Lung (tissue), 12 donors: ENCODE measurements around the gene LIFR. TPM values are rescaled to one million over a fixed set of nuclear protein-coding genes. Genes with fewer than 3 reads are reported as not detected.

Experiments used
- ATAC-seq: fragments of 200-7000 bp; cut with Tn5 transposase; one replicate; pipeline ENCODE4 v1.9.1; 2020; ENCODE audit warnings: moderate number of reproducible peaks; ENCODE audit not compliant: insufficient read depth, low FRiP score
- DNase-seq, 3 donors: peaks; one replicate each; pipeline ENCODE4 v3.0.0-alpha.2; 2013 to 2017
- H3K27ac ChIP-seq, 2 donors: one replicate each; pipeline ENCODE4 v1.5.1; 2013; ENCODE audit warnings: mild to moderate bottlenecking in 2 of 2, moderate library complexity in 2 of 2, control low read depth in 1 of 2, inconsistent platforms in 1 of 2, low read depth in 1 of 2, low read length in 1 of 2
- H3K27me3 ChIP-seq, 3 donors: one replicate each; pipeline ENCODE4 v1.5.1; 2013; ENCODE audit warnings: low read length in 2 of 3; ENCODE audit not compliant: control insufficient read depth in 3 of 3, insufficient read depth in 3 of 3
- H3K36me3 ChIP-seq, 4 donors: one replicate each; pipeline ENCODE4 v1.5.1; 2013; ENCODE audit warnings: low read length in 4 of 4, mild to moderate bottlenecking in 1 of 4, moderate library complexity in 1 of 4; ENCODE audit not compliant: control insufficient read depth in 4 of 4, insufficient read depth in 4 of 4
- H3K4me1 ChIP-seq, 5 donors: one replicate each; pipeline ENCODE4 v1.5.1; 2013; ENCODE audit warnings: low read length in 5 of 5, mild to moderate bottlenecking in 2 of 5, moderate library complexity in 1 of 5; ENCODE audit not compliant: control insufficient read depth in 5 of 5, insufficient read depth in 5 of 5
- H3K4me3 ChIP-seq: one replicate; pipeline ENCODE4 v1.5.1; 2013; ENCODE audit warnings: mild to moderate bottlenecking, control low read depth, moderate library complexity
- H3K9ac ChIP-seq, 2 donors: one replicate each; pipeline ENCODE4 v1.5.1; 2013; ENCODE audit warnings: low read length in 2 of 2, control low read depth in 1 of 2; ENCODE audit not compliant: insufficient read depth in 1 of 2
- H3K9me3 ChIP-seq, 4 donors: one replicate each; pipeline ENCODE4 v1.5.1; 2013; ENCODE audit warnings: low read length in 3 of 4, mild to moderate bottlenecking in 1 of 4, moderate library complexity in 1 of 4; ENCODE audit not compliant: control insufficient read depth in 4 of 4, insufficient read depth in 3 of 4
- WGBS, 2 donors: extraction: QIAGEN DNeasy Blood & Tissue Kit; methylation state at CpG; one replicate each; pipeline ENCODE4 v1.1.7; 2013; 5-methylcytosine and 5-hydroxymethylcytosine counted together
- polyA plus RNA-seq, 2 donors: library from polyadenylated mRNA; stranded (reverse); fragments of 200-250 nt; gene quantifications; one replicate each; pipeline ENCODE4 v1.2.1, GENCODE V29; 2013
- total RNA-seq, 2 donors: library from RNA; depleted of rRNA in 1 of 2; stranded (reverse); fragments of >200 nt in 1 of 2; gene quantifications; one replicate each; pipeline ENCODE4 v1.2.1, GENCODE V29; 2014 to 2021
- TF ChIP-seq, protein P1 (sequence below): IDR thresholded peaks from 2 replicates; pipeline ENCODE4 v1.5.1; 2012; ENCODE audit warnings: mild to moderate bottlenecking; ENCODE audit errors: control extremely low read depth, extremely low read depth
- donor health status: control.
- donor health status: control.
- donor health status: Bipolar disorder and iron deficiency.
- donor health status: healthy.
- donor health status: DM: yes; HTN: yes; CAD: no.

Gene LIFR
- total and polyA plus RNA-seq, 4 donors: 14.2 to 345 (median 37.8) TPM

DNA sequence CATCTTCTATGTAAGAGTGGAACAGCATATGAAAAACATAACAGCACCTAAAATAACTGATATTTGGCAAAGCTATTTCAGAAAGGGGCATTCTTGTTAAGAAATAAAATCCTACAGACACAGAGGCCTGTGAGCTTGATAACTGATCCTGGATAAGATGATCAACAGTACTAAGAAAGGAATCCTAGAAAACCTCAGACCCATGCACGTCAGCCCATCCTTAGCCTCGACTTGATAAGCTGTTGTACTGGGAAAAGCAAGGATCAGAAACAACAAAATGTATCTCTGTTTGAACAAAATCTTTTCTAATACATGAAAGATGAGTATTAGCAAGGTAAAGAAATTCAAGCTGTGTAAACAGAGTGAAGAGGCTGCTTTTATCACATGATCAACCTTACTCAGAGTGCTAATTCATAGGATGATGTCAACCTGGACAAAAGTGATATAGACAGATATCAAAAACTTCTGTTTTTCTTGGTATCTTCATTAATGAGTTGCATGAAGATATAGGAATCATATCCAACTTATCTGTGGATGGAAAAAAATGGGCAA is 15.2 kb downstream of the LIFR start:
- no peak overlapping the region for H3K27ac ChIP-seq
- no peak for ATAC-seq
- no peak overlapping the region for H3K4me3 ChIP-seq
- DNase-seq: no peak
- H3K9ac ChIP-seq: no peak overlapping the region
- peaks cover 0 to 7% (median under 1%) of the 10 kb centered on the region in 4 donors for H3K36me3 ChIP-seq
- H3K9me3 ChIP-seq: peaks cover 0 to 2% (median 0%) of the 10 kb centered on the region in 4 donors
- 44 to 73% methylated on average over 2 of the region's 2 CpGs for WGBS, 2 donors
- no peaks in the 10 kb centered on the region for H3K27me3 ChIP-seq
- TF ChIP-seq, protein P1, sequence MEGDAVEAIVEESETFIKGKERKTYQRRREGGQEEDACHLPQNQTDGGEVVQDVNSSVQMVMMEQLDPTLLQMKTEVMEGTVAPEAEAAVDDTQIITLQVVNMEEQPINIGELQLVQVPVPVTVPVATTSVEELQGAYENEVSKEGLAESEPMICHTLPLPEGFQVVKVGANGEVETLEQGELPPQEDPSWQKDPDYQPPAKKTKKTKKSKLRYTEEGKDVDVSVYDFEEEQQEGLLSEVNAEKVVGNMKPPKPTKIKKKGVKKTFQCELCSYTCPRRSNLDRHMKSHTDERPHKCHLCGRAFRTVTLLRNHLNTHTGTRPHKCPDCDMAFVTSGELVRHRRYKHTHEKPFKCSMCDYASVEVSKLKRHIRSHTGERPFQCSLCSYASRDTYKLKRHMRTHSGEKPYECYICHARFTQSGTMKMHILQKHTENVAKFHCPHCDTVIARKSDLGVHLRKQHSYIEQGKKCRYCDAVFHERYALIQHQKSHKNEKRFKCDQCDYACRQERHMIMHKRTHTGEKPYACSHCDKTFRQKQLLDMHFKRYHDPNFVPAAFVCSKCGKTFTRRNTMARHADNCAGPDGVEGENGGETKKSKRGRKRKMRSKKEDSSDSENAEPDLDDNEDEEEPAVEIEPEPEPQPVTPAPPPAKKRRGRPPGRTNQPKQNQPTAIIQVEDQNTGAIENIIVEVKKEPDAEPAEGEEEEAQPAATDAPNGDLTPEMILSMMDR: no peak
- H3K4me1 ChIP-seq: peaks cover 16 to 41% (median 25%) of the 10 kb centered on the region in 5 donors

DNA sequence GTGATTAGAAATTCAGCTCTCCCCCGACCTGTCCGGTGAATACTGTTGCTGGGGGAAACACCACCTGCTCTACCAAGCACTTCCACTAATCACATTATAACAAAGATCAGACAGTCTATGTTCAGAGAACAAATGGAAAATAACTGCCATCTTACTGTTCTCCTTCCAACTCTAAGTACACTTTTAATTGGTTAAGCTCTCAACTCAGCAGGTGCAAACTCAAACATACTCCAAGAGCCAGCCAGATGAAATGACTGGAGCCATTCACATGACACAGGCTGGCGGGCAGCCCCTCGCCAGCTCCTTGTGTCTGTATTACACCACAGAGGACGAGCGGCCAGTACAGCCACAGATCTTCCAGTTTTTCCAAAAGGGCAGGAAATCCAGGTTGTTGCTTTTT is 16.1 kb downstream of the LIFR start:
- ATAC-seq (peak; percentile 55), DNase-seq (peak in 1 of 3 donors; percentile 58)
- 50 to 65% methylated on average over 6 of the region's 6 CpGs for WGBS, 2 donors
- Histone ChIP-seq H3K27ac (peak overlapping the region in 1 of 2 donors; percentile 49), H3K4me3 (no peak overlapping the region), H3K9me3 (peaks cover 0 to 2% (median 0%) of the 10 kb centered on the region in 4 donors), H3K27me3 (no peaks in the 10 kb centered on the region), H3K9ac (no peak overlapping the region), H3K36me3 (peaks cover 0 to 7% (median under 1%) of the 10 kb centered on the region in 4 donors), H3K4me1 (peaks cover 16 to 50% (median 32%) of the 10 kb centered on the region in 5 donors)
- TF ChIP-seq, protein P1: no peak

DNA sequence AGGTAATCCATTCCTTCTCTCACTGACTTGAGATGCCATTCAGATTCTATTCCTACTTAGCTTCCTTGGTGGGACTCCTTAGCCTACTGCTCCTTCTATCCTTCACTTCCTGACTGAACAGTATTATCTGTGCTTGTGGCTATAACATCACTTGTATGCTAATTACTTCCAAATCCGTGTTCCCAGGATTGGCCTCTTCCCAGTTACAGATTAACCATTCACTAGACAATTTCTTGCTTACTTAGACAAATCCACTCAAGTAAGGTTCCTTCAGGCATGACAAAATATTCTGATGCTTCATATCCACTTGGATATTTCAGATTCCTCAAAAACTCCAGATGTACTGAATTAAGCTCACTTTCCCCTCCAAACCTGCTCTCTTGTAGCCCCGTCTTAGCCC is 18.3 kb downstream of the LIFR start:
- Histone ChIP-seq H3K4me1 (peaks cover 11 to 67% (median 39%) of the 10 kb centered on the region in 5 donors), H3K9ac (no peak overlapping the region), H3K36me3 (peaks cover 0 to 7% (median 0%) of the 10 kb centered on the region in 4 donors), H3K27me3 (no peaks in the 10 kb centered on the region), H3K9me3 (no peaks in the 10 kb centered on the region), H3K27ac (peak overlapping the region in 1 of 2 donors; percentile 26), H3K4me3 (no peak overlapping the region)
- ATAC-seq: no peak
- WGBS, 2 donors: 55 to 60% methylated on average over 2 of the region's 2 CpGs
- no peak for DNase-seq
- TF ChIP-seq, protein P1: no peak
